Measurements from ENCODE around the gene SLC16A14. TPM values are rescaled to one million over a fixed set of nuclear protein-coding genes. Genes with fewer than 3 reads are reported as not detected.

SLC16A14 gene
- total and polyA plus RNA-seq, 2 donors (not counting 3 experiments of a cell fraction or from before 2014, with no cell fraction given): 0.22 to 0.30 TPM

DNA sequence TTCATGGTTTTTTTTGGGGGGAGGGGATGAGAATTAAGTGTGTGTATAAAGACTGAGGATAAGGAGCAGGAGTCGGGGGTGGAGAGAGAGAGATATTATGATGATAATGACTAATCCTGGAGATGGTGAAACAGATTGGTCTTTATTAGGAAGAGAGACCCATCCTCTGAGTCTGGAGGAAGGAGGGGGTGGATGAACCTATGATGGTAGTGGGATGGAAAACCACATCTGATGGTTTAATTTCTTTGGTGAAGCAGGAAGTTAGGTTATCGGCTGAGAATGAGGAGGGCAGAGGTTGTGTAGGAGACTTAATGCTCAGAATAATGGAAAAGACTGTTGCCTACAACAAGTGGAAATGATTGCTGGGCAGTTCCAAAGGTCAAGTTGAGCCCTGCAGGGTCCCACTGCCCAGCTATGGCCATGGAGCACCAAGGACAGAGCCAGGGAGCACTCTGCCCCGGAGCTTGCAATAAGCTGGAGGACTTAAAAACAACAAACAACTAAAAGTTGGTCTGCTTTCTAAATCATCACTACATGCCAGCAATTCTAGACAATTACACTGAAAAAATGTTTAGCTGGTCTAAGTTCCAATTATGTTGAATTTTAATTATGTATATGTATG, 7.9 kb downstream of the SLC16A14 start:
- intact Hi-C loops (cut with micrococcal nuclease) (no loop called here), dilution Hi-C loops (cut with MboI; ENCODE audit: extremely low pct_ligation_motif_present, low sequenced_read_pairs) (no loop called here)
- BruUV-seq (replicated peaks): no TSS peak
- ChIA-PET CTCF (interaction anchor here (1.0 to 2.6 kb wide), 4 partner anchors 7 to 99 kb away, joined by 3 to 15 read pairs (median 6); partner anchors contain the start of gene SLC16A14), POLR2A (no interaction called here)
- Histone ChIP-seq H3K4me2 (ENCODE audit: insufficient read depth, low read length) (no peak overlapping the region), H3K9me1 (replicated peaks; ENCODE audit: control insufficient read depth, extremely low read depth, insufficient read depth, low read length) (no peaks in the 10 kb centered on the region), H3K27ac (ENCODE audit: insufficient read depth, low read depth, low read length) (no peak overlapping the region), H4K20me1 (replicated peaks; ENCODE audit: control insufficient read depth, extremely low read depth, insufficient read depth, low read length) (no peaks in the 10 kb centered on the region), H3K9ac (replicated peaks; ENCODE audit: extremely low read depth, insufficient read depth, low read length) (no peak overlapping the region), H3K36me3 (ENCODE audit: control insufficient read depth in 2 of 2, extremely low read depth in 1 of 2, insufficient read depth in 2 of 2, low read length in 2 of 2) (no peaks in the 10 kb centered on the region), H3K27me3 (ENCODE audit: control insufficient read depth in 2 of 2, insufficient read depth in 2 of 2, low read length in 2 of 2) (peaks cover 0 to 1% of the 10 kb centered on the region in 2 experiments), H3K4me1 (ENCODE audit: control insufficient read depth, extremely low read depth, insufficient read depth, low read length) (no peaks in the 10 kb centered on the region), H3K9me3 (replicated peaks; ENCODE audit: control insufficient read depth, insufficient read depth, low read length) (no peaks in the 10 kb centered on the region), H3K4me3 (replicated peaks in 1 of 3; ENCODE audit: insufficient read depth in 1 of 3, low read depth in 1 of 3, low read length in 3 of 3) (no peak overlapping the region), H3K79me2 (ENCODE audit: control insufficient read depth, insufficient read depth, low read length) (no peaks in the 10 kb centered on the region), H2AFZ (ENCODE audit: low read depth, low read length) (no peak overlapping the region)
- DNase-seq (ENCODE audit: low read depth, low spot score): no peak
- FAIRE-seq: no peak
- TF ChIP-seq MYC (IDR thresholded peaks at IDR 0.05; ENCODE audit: low read depth, low read length) (no peak), EZH2 (IDR thresholded peaks at IDR 0.05; ENCODE audit: borderline replicate concordance, low read depth, low read length, severe bottlenecking) (no peak), JUN (IDR thresholded peaks at IDR 0.05; ENCODE audit: borderline replicate concordance, insufficient read depth, insufficient read length, low read depth) (no peak), POLR2AphosphoS5 (IDR thresholded peaks at IDR 0.05; ENCODE audit: insufficient read depth, low read depth, low read length) (no peak), FOS (IDR thresholded peaks at IDR 0.05; ENCODE audit: borderline replicate concordance, insufficient read depth, low read length) (no peak), GATA2 (IDR thresholded peaks at IDR 0.05; ENCODE audit: insufficient read depth, insufficient read length, low read depth, low read length) (no peak), POLR2A (IDR thresholded peaks at IDR 0.05; ENCODE audit: low read depth, low read length) (no peak)
- TF ChIP-seq, protein P1, sequence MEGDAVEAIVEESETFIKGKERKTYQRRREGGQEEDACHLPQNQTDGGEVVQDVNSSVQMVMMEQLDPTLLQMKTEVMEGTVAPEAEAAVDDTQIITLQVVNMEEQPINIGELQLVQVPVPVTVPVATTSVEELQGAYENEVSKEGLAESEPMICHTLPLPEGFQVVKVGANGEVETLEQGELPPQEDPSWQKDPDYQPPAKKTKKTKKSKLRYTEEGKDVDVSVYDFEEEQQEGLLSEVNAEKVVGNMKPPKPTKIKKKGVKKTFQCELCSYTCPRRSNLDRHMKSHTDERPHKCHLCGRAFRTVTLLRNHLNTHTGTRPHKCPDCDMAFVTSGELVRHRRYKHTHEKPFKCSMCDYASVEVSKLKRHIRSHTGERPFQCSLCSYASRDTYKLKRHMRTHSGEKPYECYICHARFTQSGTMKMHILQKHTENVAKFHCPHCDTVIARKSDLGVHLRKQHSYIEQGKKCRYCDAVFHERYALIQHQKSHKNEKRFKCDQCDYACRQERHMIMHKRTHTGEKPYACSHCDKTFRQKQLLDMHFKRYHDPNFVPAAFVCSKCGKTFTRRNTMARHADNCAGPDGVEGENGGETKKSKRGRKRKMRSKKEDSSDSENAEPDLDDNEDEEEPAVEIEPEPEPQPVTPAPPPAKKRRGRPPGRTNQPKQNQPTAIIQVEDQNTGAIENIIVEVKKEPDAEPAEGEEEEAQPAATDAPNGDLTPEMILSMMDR (IDR thresholded peaks at IDR 0.05; ENCODE audit: extremely low read depth in 1 of 2, insufficient read depth in 1 of 2, low read depth in 1 of 2, low read length in 2 of 2): no peak
- TF ChIP-seq, protein P2, sequence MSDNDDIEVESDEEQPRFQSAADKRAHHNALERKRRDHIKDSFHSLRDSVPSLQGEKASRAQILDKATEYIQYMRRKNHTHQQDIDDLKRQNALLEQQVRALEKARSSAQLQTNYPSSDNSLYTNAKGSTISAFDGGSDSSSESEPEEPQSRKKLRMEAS (IDR thresholded peaks at IDR 0.05; ENCODE audit: insufficient read depth, insufficient read length): no peak
